OCI-LY1 (cell line): ENCODE data around the gene DNTT.

ENCODE experiments used
- H2AFZ ChIP-seq: fragments of 200-600 bp; sonication (generic), shearing (Covaris generic); 2 replicates; pipeline ENCODE4 v1.6.0; 2014; ENCODE audit warnings: antibody characterized with exemption, mild to moderate bottlenecking, low read length
- H3F3A ChIP-seq: fragments of 200-600 bp; sonication (generic), shearing (Covaris generic); 2 replicates; pipeline ENCODE4 v1.6.0; 2014; ENCODE audit warnings: mild to moderate bottlenecking, antibody characterized with exemption, low read length, moderate library complexity; ENCODE audit not compliant: insufficient read depth
- H3K27ac ChIP-seq: fragments of 200-600 bp; sonication (generic); 2 replicates; pipeline ENCODE4 v1.5.1; 2014; ENCODE audit warnings: low read length, mixed run types, mild to moderate bottlenecking, low read depth; ENCODE audit not compliant: poor library complexity, severe bottlenecking
- H3K27me3 ChIP-seq: fragments of 200-600 bp; sonication (generic); 2 replicates; pipeline ENCODE4 v1.6.0; 2014; ENCODE audit warnings: antibody characterized with exemption, mild to moderate bottlenecking, low read length, moderate library complexity; ENCODE audit not compliant: insufficient read depth
- H3K36me3 ChIP-seq: fragments of 200-600 bp; sonication (generic); 2 replicates; pipeline ENCODE4 v1.6.1; 2014; ENCODE audit warnings: mild to moderate bottlenecking, antibody characterized with exemption, low read length, moderate library complexity, mixed read lengths; ENCODE audit not compliant: insufficient read depth
- H3K4me1 ChIP-seq: fragments of 200-600 bp; sonication (generic); 2 replicates; pipeline ENCODE4 v1.5.1; 2014; ENCODE audit warnings: mild to moderate bottlenecking, low read length, moderate library complexity; ENCODE audit not compliant: insufficient read depth, severe bottlenecking
- H3K4me2 ChIP-seq: fragments of 200-600 bp; sonication (generic), shearing (Covaris generic); 2 replicates; pipeline ENCODE4 v1.6.1; 2014; ENCODE audit warnings: low read length
- H3K4me3 ChIP-seq: fragments of 200-600 bp; sonication (generic); 2 replicates; pipeline ENCODE4 v1.5.1; 2014; ENCODE audit warnings: low read length, low read depth, mild to moderate bottlenecking, mixed read lengths; ENCODE audit not compliant: poor library complexity, severe bottlenecking
- H3K79me2 ChIP-seq: fragments of 200-600 bp; shearing (Covaris generic); 2 replicates; pipeline ENCODE4 v1.6.1; 2016; ENCODE audit warnings: mixed run types, low read length, mixed read lengths; ENCODE audit not compliant: insufficient read depth
- H3K9ac ChIP-seq: fragments of 200-600 bp; sonication (generic), shearing (Covaris generic); 2 replicates; pipeline ENCODE4 v1.6.1; 2014; ENCODE audit warnings: mild to moderate bottlenecking, low read length, mixed read lengths
- H3K9me2 ChIP-seq: fragments of 200-600 bp; sonication (generic), shearing (Covaris generic); 2 replicates; pipeline ENCODE4 v1.6.1; 2014; ENCODE audit warnings: low read depth, mild to moderate bottlenecking, low read length, mixed read lengths
- H3K9me3 ChIP-seq: fragments of 200-600 bp; shearing (Covaris generic); 2 replicates; pipeline ENCODE4 v1.6.1; 2014; ENCODE audit warnings: low read length, mixed read lengths
- H4K20me1 ChIP-seq: fragments of 200-600 bp; sonication (generic), shearing (Covaris generic); 2 replicates; pipeline ENCODE4 v1.6.0; 2016; ENCODE audit warnings: mild to moderate bottlenecking, low read length; ENCODE audit not compliant: insufficient read depth
- EZH2 ChIP-seq: fragments of 200-600 bp; sonication (generic), shearing (Covaris generic); IDR thresholded peaks from 2 replicates; pipeline ENCODE4 v1.8.0; 2017; ENCODE audit warnings: borderline replicate concordance, mixed run types, mild to moderate bottlenecking, antibody characterized with exemption, low read length, moderate library complexity, mixed read lengths
- TF ChIP-seq, protein P1 (sequence below): fragments of 200-600 bp; sonication (generic), shearing (Covaris generic); IDR thresholded peaks from 2 replicates; pipeline ENCODE4 v1.5.1; 2017; ENCODE audit warnings: mild to moderate bottlenecking, antibody characterized with exemption, low read length, moderate library complexity, mixed read lengths

Gene DNTT

DNA sequence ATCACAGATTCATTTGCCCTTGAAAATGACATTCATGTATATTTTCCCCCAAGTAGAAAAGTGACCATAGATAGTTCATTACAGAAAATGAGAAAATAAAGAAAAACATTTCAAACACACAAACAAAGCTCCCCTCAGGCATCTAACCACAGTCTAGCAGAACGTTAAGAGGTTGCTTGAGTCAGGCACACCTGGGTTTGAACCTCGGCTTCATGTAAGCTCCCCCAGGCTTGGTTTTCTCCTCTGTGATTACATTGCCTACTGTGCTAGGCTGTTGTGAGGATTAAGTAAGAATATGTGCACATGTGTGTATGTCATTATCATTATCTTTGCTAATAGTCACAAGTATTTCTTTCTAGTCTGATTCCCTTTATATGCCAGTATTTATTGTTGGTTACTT, 9.1 kb downstream of the DNTT start:
- Histone ChIP-seq H3K9me3 (no peaks in the 10 kb centered on the region), H4K20me1 (no peaks in the 10 kb centered on the region), H2AFZ (no peak overlapping the region), H3K4me2 (no peak overlapping the region; the same call in 1 of the 2 replicates), H3K4me3 (no peak overlapping the region), H3K27me3 (no peaks in the 10 kb centered on the region), H3K9ac (no peak overlapping the region), H3K4me1 (peaks cover 48% of the 10 kb centered on the region), H3K9me2 (no peaks in the 10 kb centered on the region), H3K79me2 (no peaks in the 10 kb centered on the region), H3K36me3 (no peaks in the 10 kb centered on the region), H3F3A (no peaks in the 10 kb centered on the region), H3K27ac (peak overlapping the region; percentile 74)
- no peak for TF ChIP-seq EZH2
- TF ChIP-seq, protein P1, sequence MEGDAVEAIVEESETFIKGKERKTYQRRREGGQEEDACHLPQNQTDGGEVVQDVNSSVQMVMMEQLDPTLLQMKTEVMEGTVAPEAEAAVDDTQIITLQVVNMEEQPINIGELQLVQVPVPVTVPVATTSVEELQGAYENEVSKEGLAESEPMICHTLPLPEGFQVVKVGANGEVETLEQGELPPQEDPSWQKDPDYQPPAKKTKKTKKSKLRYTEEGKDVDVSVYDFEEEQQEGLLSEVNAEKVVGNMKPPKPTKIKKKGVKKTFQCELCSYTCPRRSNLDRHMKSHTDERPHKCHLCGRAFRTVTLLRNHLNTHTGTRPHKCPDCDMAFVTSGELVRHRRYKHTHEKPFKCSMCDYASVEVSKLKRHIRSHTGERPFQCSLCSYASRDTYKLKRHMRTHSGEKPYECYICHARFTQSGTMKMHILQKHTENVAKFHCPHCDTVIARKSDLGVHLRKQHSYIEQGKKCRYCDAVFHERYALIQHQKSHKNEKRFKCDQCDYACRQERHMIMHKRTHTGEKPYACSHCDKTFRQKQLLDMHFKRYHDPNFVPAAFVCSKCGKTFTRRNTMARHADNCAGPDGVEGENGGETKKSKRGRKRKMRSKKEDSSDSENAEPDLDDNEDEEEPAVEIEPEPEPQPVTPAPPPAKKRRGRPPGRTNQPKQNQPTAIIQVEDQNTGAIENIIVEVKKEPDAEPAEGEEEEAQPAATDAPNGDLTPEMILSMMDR: no peak

- TF ChIP-seq, protein P1: 0 out of 2 replicates have a peak, but pooled peaks have one; percentile 21
- no peak for TF ChIP-seq EZH2
- no peak overlapping the region for H2AFZ ChIP-seq
- no peaks in the 10 kb centered on the region for H3K79me2 ChIP-seq
- no peak overlapping the region for H3K4me2 ChIP-seq
- no peaks in the 10 kb centered on the region for H3F3A ChIP-seq
- H3K9ac ChIP-seq: no peak overlapping the region
- H3K4me1 ChIP-seq: peaks cover 19% of the 10 kb centered on the region
- no peak overlapping the region for H3K27ac ChIP-seq
- H3K27me3 ChIP-seq: no peaks in the 10 kb centered on the region
- H3K36me3 ChIP-seq: no peaks in the 10 kb centered on the region
- no peaks in the 10 kb centered on the region for H4K20me1 ChIP-seq
- H3K9me2 ChIP-seq: no peaks in the 10 kb centered on the region
- no peaks in the 10 kb centered on the region for H3K9me3 ChIP-seq
- no peak overlapping the region for H3K4me3 ChIP-seq
These were observed 13.0 kb downstream of the DNTT start for GRCh38 chr10:96317067-96317833.

GRCh38 chr10:96319754-96320474, 15.7 kb downstream of the DNTT start:
- Histone ChIP-seq H3K4me1 (no peaks in the 10 kb centered on the region), H3K27me3 (no peaks in the 10 kb centered on the region), H3K4me2 (no peak overlapping the region), H3K4me3 (no peak overlapping the region), H3K36me3 (no peaks in the 10 kb centered on the region), H3K9me3 (no peaks in the 10 kb centered on the region), H2AFZ (no peak overlapping the region), H3K27ac (no peak overlapping the region), H3F3A (no peaks in the 10 kb centered on the region), H3K9ac (no peak overlapping the region), H4K20me1 (no peaks in the 10 kb centered on the region), H3K79me2 (no peaks in the 10 kb centered on the region), H3K9me2 (no peaks in the 10 kb centered on the region)
- TF ChIP-seq EZH2: no peak
- TF ChIP-seq, protein P1: no peak
